Left hindlimb (tissue), 1 donor: ENCODE results near the gene JAG1.

Experiments
- DNase-seq: peaks from one replicate; pipeline ENCODE4 v3.0.0-alpha.2; 2018

JAG1 gene

DNA sequence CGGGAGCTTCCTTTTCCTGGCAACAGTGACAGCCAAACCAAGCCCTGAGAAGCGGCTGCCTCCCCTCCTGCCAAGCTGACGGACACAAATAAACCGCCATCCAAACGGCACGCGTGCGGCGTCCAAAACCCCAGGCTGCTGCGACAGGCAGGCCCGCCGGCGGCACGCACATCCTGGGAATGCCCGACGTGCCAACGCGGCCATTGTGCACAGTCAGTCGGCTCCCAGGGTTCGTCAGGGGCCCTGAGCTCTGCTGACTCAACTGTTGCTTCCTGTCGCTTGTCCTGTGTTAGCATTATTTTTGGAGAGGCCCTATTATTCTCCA lies 6.8 kb downstream of the JAG1 start:
- no peak for DNase-seq

DNA sequence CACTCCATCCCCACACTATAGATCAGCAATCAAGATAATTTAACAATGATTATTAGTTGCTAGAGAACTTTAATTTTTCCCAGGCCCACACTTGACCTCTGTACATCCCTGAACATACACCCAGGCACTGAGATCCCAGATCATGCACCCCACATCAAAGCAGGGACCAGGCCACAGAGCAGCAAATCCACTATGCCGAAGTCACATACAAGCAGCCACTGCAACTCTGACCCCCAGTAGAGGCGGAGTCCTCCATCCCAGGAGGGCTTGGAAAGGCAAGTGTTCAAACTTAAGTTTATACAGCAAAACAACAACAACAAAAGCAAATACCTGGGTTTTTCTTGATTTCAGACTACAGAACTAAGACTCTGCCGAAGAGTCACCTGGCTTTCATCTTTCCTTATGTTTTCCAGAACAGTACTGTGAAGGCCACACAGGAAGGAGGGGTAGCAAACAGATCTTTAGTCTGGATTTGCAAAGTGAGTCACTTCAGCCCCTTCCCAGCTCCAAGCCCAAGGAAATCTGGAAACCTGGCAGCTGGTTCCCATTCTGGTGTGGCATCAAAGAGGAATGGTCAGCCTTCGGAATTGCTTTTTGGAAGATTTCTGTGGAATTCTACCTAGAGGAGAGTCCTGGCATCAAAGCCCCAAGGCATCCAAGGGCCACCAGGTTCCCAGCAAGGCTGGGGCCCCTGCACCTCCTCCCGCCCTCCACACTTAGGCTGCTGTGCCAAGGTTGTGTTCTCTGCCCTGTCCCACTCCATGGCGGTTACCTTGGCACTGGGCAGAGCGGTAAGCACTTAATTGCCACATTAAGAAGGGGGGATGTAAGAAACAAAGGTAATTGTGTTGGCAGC lies 7.3 kb downstream of the JAG1 start:
- no peak for DNase-seq

GRCh38 chr20:10665791-10666190 lies 8.0 kb downstream of the JAG1 start:
- no peak for DNase-seq

DNA sequence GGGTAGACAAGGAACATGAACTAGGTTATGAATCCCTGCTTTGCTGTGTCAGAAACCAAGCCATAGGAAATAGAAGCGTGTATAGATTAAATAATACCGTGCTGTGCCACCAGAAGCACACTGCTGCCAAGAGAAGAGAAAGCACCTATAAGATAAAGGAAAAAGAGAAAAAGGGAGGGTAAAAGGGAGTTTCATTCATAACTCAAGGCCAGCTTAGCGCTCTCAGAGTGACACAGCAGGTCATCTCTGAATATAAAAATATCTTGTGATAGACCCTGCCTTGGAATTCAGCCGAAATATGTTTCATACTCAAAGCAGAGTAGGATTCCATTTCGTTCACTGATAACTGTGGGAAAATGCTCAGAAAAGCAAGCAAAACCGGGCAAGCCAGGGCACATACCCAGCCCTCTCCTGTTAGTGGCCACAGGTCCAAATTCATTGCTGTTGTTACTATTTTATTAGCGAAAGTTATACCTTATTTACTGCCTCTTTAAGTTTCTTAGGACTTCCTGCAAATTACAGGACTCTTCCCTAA lies 8.7 kb downstream of the JAG1 start:
- DNase-seq: no peak

GRCh38 chr20:10663756-10664155 lies 10.0 kb downstream of the JAG1 start:
- DNase-seq: no peak

GRCh38 chr20:10662661-10663458 lies 10.9 kb downstream of the JAG1 start:
- no peak for DNase-seq

DNA sequence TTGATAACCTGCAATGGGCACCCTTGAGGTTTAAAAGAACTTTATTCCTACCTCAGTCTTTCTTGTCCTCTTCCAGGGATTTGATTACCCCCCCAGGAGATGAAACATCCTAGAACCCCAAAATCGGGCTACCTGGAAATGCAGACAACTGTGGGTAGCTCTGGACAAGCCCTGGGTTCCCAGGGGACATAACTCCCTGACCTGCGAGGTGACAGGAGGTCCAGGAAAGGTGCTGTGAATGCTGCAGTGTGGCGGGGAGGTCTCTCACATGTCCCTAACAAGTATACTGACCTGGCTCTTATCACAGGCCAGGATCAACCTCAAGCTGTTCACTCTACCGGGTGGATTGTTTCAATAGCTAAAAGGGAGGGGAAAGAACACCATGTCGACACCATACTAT lies 11.6 kb downstream of the JAG1 start:
- DNase-seq: no peak

DNA sequence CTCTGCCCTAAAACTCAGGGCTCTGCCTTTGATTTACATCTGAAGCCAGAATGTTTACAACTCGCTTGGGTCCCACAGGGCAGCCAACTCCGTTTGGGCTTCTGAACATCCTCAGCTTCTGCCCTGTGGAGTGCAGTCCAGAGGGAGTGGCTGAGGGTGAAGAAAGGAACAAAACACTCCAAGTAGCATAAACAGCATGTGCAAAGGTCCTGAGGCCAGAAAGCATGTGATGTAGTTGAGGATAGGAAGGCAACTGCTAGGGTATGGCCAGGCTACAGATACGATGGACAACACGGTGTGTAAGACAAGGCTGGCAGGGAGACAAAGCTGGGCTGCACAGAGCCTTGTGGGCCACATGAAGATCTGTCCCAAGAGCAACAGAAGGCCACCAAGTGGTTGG lies 12.5 kb downstream of the JAG1 start:
- no peak for DNase-seq

GRCh38 chr20:10660661-10661060 lies 13.1 kb downstream of the JAG1 start:
- no peak for DNase-seq

DNA sequence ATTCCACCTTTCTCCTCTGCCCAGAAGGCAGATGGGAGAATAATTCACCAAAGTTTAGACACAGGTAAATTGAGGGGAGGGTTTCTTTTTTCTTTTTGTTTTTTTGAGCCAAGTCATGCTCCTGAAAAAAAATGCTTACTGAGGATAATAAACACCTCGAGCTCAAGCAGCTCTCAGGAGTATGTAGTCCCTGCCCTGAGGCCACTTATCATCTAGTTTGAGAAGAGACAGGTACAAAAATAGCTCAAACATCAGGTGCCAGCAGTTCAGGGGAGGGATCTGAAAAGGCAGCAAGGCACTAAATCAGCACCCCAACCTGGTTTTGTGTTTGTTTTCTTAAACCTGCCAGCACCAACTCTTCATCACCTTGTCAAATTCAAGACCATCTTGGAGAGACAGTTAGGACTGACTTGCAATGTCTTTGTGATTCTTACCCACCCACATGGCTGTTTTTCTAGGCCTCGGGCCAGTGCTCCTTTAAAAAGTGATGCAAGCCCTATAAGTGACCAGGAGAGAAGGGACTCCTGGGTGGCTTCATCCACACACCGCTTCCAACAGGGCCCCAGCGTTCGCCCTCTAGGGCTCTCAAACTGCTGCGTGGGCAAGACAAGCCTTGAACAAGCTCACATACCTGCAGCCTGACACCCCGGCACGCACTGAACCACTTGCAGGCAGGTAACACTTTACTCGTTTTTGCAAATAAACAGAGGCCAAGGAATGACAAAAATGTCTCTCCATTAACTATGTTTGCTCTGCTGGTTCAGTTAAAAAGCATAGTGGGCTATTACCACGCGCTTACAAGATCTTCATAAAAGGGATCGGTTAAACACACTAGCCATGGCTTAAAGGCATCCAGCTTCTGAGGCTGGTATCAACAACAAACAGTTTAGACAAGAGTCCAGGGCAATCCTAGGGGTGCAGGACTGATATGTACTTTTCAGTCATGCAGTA lies 13.9 kb downstream of the JAG1 start:
- DNase-seq: no peak

DNA sequence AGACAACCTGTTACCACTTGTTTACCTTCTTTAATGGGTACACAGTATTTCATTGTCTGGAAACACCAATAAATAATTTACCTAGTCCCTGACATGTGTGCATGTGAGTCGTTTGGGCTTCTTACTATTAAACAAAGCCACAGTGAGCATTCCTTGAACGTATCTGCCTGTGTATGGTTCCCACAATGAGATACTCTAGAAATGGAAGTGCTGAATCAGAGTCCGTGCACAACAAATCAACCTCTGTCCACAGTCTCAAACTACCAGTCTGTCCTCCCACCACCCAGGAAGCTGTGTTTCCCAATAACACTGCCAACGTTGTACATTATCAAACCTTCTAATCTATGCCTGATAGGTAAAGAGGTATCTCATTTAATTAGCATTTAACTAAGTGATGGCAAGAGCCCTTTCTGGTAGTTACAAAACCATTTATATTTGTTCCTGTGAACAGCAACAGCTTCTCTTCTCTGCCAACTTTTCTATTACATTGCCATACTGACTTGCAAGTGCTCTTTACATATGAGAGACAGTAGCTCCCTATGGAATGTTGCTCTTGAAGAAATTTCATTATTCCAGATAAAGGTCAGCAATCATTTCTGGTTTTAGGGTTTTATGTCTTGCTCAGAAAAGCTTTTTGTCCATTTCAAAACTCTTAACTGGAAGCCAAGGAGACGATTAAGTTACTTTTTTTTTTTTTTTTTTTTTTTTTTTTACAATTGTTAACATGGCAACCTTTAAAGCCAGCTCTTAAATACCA lies 14.7 kb downstream of the JAG1 start:
- DNase-seq: no peak

DNA sequence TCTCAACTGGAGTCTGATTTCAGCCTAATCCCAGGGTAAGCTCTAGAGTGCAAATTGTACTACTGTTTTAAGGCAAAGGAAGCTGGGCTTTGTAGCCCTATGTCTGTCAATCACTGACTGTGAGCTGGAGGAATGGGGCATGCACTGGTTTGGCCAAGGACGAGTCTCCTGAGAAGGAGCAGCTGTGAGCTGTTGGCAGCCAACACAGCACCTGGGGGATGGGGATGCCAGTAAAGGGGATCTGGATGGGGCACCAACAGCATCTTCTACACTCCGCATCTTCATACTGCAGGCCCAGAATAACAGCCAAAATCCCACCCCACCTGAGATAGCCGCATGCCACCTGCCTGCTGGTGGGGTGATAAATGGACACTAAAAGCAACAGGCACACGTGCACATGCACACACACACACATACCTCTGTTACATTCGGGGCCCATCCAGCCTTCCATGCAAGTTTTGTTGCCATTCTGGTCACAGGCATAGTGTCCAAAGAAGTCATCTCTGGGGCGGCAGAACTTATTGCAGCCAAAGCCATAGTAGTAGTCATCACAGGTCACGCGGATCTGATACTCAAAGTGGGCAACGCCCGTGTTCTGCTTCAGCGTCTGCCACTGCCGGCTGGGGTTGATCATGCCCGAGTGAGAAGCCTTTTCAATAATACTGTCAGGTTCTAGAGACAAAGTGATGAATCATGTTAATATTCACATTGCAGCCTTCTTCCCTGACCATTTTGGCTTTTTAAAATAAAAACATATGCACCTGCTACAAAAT lies 15.6 kb downstream of the JAG1 start:
- DNase-seq: no peak

DNA sequence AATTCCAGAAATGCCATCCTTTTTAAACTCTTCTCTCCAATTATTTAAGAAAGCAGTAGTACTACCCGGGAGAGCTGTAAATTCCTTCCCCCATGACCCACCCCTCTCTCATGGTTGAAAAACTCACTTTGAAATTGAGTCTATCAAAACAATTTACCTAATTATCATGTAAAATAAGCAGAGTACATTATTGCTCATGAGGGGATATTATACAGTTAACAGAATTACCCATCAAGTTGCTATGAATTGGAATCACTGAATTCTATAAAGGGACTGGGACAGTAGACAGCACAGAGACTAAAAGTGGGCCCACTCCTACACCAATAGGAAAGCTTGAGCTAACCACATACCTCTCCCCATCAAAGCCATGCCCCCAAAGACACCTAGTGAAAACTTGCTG lies 16.3 kb downstream of the JAG1 start:
- no peak for DNase-seq

GRCh38 chr20:10655720-10656669 lies 17.8 kb downstream of the JAG1 start:
- DNase-seq: no peak

DNA sequence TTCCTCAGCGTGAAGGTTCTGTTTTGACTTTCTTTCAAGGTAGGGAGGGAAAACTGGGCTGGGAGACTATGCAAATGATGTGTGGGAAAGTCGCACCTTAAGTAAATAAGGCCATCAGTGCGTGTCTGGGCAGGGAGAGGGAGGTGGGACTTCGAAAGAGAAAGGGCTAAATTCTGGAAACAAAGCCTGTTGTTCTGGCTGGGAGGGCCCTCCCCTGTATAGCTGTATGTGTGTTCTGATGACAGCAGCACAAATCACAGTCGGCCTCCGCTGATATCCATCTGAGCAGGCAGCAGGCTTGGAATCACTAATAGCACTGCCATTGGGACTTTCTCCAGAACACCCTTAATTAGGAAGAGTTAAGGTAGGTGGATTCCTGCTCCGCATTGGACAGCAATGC lies 19.2 kb downstream of the JAG1 start:
- no peak for DNase-seq

GRCh38 chr20:10654250-10654610 lies 19.6 kb downstream of the JAG1 start:
- no peak for DNase-seq

- DNase-seq: peak; percentile 57
Measured at GRCh38 chr20:10653599-10654249, 20.1 kb downstream of the JAG1 start.

- no peak for DNase-seq
Measured at GRCh38 chr20:10652660-10653261, 21.0 kb downstream of the JAG1 start.

DNA sequence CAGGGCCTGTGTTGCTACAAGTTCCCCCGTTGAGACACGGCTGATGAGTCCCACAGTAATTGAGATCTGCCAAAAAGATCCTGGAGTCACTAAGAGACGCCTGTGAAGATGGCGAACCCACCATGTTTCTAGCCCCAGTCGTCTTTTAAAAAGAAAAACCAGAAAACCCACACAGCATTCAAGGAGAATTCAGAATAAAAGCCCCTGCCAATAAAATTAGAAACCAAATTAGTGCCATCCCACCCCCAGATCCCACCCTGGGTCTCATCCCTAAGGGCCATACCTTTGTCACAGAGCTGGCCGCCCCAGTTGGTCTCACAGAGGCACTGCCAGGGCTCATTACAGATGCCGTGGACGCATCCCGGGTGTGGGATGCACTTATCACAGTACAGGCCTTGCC lies 21.6 kb downstream of the JAG1 start:
- no peak for DNase-seq
